Activated CD8-positive, alpha-beta memory T cell treated with anti-CD3 and anti-CD28 coated beads, Interleukin-2, amount 50 U/mL, for 4 hours (primary cell): Measurements from ENCODE around the gene LRIG3.
"Not testable (repeated sequence)": the region's sequence is repeated elsewhere in the genome, so short reads cannot be mapped to it uniquely, and the experiment has no call there.

Experiments
- DNase-seq: peaks from one replicate; pipeline ENCODE4 v3.0.0-alpha.2; 2020

LRIG3 gene

DNA sequence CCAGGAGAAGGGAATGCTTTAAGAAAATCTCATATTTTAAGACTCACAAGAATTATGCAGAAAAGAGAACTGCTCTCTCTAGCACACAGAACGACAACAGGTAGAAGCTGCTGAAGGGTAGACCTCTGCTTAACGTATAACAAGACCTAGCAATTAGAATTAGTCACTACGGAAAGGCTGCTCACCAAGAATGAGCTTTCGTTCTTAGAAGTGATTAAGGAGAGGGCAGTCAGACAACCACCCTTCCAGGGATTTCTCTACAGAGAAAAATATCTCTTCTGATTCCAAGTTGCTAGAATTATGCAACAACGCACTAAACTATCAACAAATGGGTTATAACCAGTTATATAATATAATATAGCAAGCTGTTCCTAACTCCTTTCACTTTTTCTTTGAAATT is 18.6 kb downstream of the LRIG3 start:
- DNase-seq = no peak

- no peak for DNase-seq
These were observed 22.3 kb downstream of the LRIG3 start for GRCh38 chr12:58897969-58898368.

- DNase-seq = no peak
These were observed 24.0 kb downstream of the LRIG3 start for GRCh38 chr12:58896278-58896677.

- no peak for DNase-seq
These were observed 25.3 kb downstream of the LRIG3 start for GRCh38 chr12:58895053-58895452.

- DNase-seq = no peak
These were observed 26.3 kb downstream of the LRIG3 start for GRCh38 chr12:58894040-58894439.

GRCh38 chr12:58893495-58893894 is 26.8 kb downstream of the LRIG3 start:
- no peak for DNase-seq

DNA sequence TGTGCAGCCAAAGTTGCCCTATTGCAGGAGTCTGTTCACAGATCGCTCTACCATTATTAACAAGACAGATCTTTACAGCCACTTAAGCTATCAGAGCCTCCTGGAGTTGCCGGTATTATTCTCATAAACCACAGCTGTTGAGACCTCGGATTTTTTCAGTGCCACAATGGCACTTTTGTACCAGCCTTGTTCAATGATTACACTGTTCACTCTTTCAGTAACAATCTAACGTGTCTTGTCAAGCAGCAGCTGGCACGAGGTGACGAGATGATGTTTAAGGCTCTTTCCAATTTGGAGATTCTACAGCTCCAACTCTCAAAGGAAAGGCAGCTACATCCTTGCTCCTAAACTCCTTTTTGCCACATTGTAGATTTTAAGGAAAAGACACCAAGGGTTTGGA is 30.7 kb downstream of the LRIG3 start:
- DNase-seq = no peak

DNA sequence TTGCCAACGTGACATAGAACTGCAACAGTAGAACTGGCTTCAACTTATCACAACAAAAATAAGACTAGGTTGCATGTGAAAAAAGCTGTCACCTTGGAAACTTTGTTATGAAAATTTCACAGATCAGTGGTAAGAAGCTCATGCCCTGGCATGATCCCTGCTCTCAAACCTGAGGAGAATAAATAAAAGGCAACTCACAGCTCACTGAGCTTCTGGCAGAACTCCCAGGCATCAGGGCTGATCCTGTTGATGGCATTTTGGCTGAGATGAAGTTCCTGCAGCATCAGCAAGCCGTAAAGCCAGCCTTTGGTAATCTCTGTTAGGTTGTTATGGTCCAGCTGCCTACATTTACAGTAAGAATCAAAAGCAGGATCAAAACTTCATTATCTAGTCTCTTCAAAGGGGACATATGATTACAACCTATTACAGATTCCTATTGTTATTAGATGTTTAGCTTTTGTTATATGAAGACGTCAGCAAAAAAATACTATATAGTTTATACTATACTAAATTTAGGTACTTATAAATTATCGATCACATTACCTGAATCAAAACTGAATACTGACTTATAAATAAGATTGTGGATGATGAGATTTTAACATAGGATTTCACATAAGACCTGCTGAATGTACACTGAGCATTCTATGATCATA is 32.0 kb downstream of the LRIG3 start:
- DNase-seq = no peak

DNA sequence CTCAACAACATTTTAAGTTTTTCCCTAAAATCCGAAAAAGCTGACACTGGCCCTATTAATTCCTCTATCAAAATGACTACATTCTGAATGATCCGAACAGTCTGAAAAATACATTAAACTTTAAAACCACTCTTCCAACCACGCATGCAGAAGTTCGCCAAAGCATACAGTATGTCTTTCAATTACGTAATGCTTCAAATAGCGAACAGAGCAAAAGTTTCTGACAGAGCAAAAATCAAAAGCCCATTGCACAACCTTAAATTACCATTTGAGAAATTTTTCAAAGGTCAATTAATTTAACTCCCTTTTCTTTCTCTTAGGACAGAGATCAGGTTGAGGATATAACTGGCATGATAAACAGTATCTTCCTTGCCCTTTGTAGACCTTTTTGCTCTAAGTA is 33.2 kb downstream of the LRIG3 start:
- no peak for DNase-seq

DNA sequence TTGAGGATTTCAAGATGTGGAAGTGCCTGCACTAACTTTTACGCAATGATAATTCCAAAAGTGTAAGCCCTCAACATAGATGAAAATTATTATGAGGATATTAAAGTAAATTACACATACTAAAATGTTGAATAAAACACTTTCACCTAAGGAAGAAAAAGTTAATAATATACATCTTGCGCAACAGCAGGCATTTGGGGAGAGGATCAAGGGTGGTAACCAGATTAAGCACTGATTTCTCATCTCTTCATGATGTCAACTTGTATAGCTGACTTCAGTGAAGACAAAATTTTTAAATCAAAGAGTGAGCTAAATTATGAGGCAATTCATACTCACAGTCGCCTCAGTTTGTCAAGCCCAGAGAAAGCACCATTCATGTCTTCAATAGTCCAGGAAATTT is 33.8 kb downstream of the LRIG3 start:
- DNase-seq = no peak

- no peak for DNase-seq
These were observed 35.4 kb downstream of the LRIG3 start for GRCh38 chr12:58884916-58885315.

- no peak for DNase-seq
These were observed 36.5 kb downstream of the LRIG3 start for GRCh38 chr12:58883576-58884334.

DNA sequence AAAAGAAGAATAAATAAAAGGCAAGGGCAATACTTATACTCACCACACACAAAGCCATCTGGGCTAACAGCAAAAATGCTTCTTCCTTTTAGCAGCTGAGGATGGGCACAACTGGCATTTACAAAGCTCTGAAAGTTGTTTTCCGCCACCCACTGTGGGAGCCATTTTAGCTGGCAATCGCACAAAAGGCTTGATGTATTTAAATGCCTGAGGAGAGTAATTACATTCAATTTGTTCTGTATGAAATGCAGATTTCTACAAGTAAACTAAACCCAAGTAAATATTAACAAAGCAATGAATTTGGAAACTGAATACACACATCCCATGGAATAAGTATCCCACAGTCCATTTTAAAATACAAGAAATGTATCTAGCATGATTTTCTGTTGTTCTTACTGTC is 37.5 kb downstream of the LRIG3 start:
- DNase-seq = no peak

- no peak for DNase-seq
These were observed 38.5 kb downstream of the LRIG3 start for GRCh38 chr12:58881816-58882215.

DNA sequence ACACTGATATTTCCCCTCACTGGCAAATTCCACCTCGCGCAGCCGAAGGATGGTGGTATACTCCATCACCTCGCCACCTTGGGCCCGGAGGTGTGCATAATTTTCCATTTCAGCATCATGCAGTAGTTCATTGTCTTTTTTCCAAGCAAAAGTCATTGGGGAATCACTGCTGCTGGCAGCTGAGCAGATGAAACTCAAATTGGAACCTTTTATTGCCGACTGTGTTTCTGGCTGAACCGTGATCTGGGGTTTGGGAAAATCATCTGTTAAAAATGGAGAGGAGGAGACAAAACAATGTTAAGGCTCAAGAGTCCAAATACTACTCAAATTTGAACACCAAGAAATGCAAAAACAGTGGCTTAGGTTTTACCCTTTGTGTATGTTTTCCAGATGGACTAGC is 39.7 kb downstream of the LRIG3 start:
- no peak for DNase-seq

- no peak for DNase-seq
These were observed 43.0 kb downstream of the LRIG3 start for GRCh38 chr12:58877243-58877743.

GRCh38 chr12:58873496-58873895 is 46.8 kb downstream of the LRIG3 start:
- DNase-seq = no peak

GRCh38 chr12:58871556-58871955 is 48.7 kb downstream of the LRIG3 start:
- no peak for DNase-seq

DNA sequence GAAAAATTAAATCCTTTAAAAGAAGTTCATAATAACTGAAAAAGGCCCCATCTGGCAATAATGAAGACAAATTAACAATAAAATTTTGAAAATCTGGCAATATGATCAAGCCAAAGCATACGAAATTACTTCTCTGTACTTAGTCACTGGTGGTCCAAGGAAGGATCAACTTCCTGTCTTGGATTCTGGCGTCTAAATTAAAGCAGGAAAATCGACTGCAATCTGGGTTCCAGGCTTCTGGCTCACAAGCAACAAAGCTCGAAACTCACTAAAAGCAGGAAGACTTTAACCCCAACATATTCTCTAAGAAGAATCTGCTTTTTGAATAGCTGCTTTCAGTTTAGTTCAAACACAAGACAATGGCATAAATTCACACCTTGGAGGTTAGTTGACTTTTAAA is 49.7 kb downstream of the LRIG3 start:
- DNase-seq = no peak

- DNase-seq = no peak
These were observed 59.5 kb downstream of the LRIG3 start for GRCh38 chr12:58860788-58861240.

DNA sequence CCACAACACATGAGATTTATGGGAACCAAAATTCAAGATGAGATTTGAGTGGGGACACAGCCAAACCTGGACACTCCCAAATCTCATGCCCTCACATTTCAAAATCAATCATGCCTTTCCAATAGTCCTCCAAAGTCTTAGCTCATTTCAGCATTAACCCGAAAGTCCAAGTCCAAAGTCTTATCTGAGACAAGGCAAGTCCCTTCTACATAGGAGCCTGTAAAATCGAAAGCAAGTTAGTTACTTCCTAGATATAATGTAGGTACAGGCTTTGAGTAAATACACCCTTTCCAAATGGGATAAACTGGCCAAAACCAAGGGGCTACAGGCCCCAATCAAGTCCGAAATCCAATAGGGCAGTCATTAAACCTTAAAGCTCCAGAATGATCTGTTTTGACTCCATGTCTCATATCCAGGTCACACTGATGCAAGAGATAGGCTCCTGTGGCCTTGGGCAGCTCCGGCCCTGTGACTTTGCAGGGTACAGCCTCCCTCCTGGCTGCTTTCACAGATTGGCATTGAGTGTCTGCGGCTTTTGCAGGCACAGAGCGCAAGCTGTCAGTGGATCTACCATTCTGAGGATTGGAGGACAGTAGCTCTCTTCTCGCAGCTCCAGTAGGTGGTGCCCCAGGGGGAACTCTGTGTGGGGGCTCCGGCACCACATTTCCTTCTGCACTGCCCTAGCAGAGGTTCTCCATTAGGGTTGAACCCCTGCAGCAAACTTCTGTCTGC is 60.1 kb downstream of the LRIG3 start:
- DNase-seq = no peak

GRCh38 chr12:58858030-58858429 is 62.3 kb downstream of the LRIG3 start:
- no peak for DNase-seq

- DNase-seq = not testable (repeated sequence)
These were observed 63.1 kb downstream of the LRIG3 start for GRCh38 chr12:58857206-58857605.

DNA sequence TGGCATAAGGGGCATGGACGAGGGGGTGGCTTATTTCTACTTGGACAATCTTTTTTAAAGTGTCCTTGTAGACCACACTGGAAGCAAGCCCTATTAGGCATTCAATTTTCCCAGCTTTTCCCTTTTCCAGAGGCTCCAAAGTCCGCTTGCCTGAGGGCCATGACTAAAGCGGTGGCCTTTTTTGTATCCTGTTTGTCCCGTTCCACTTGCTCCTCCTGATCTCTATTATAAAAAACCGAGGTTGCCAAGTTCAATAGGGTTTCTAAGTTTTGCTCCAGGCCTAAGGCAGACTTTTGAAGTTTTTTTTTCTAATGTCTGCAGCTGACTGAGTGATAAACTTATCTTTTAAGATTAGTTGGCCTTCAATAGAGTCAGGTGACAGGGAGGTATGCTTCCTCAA is 64.7 kb downstream of the LRIG3 start:
- not testable (repeated sequence) for DNase-seq
